Activated CD4-positive, alpha-beta T cell treated with anti-CD3 and anti-CD28 coated beads, Interleukin-2, Interleukin-4, amounts not matched to agents 100 ng/mL and 50 ng/mL, durations not matched to agents 16 hours and 8 hours (primary cell): ENCODE measurements around the gene PKP2.

Experiments used
- DNase-seq: peaks from one replicate; pipeline ENCODE4 v3.0.0-alpha.2; 2020; ENCODE audit warnings: low spot score

Gene PKP2

DNA sequence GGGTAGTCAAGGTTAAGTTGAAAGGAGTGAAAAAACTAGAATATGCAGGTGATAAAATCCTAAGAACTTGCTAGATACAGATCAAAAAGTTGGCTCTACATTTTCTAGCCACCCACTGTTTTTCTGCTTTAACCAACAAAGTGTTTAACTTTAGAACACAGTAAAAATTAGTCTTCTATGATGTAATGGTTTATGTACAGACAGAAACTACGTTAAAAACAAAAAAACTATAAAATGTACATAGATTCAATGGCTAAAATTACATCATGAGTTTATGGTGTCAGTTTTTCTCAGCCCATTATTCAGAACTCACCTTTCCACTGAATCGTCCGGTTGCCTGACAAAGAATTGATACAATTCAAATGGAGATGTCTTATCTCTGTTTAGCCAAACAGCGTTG lies 143.0 kb downstream of the PKP2 start:
- DNase-seq = no peak

DNA sequence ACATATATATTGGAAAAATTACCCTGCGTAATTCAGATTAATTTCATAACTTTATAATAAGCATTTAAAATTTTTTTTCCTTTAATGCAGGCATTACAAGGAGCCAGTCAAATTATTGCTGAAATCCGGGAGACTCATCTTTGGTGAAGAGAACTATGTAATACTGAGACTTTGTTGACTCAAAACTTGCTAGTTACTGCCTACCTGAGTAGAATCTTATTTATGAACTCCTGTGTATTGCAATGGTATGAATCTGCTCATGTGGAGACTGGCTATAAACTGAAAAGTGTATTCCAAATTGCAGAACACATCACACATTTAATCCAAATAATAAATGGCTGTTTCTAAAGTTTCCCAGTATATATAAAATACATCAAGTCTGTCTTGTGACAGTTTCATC lies 153.3 kb downstream of the PKP2 start:
- no peak for DNase-seq

DNA sequence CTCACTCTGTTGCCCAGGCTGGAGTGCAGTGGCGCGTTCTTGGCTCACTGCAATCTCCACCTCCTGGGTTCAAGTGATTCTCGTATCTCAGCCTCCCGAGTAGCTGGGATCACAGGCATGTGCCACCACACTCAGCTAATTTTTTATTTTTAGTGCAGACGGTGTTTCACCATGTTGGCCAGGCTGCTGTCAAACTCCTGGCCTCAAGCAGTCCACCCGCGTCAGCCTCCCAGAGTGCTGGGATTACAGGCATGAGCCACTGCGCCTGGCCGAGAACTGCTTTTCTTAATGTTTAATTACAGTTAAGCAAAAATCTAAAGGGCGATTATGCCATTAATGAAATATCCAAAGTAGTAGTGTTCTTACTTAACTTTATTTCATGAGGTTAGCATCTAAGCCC lies 154.4 kb downstream of the PKP2 start:
- DNase-seq = no peak
